ENCODE measurements around the gene LMOD1.

Gene LMOD1

DNA sequence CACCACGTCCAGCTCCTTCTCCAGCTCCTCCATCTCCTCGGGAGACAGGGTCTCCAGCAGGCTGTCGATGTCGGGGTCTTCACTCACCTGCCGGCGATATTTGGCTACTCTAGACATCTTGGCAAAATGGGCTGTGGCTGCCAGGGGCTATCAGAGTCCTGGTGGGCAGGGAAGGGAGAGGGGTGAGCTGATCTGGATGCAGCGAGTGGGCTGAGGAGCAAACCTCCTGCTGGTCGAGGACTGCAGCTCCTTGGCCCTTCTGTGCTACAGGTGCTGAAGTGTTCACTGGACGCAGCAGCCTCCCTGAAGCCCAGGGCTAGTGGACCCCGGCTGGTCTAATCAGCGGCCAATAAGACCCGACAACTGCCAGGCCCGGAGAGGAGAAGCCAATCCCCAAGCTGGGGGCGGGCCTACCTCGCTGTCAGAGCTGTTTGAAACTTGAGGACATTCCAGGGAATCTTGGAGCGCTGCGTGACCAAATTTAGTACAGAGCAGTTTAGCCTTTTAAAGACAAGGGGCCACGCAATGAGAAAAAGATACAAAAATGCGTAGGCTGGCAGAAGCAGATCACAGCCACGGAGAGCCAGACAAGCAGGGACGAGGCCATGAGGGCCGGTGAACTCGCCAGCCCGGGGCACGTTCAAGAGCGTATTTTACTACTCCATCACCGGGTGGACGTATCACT, at the start of gene LMOD1:
LMOD1 (minus strand) TSS at position 325 of the 685 bp plus-strand sequence; CDS start at position 117, 208 bp downstream.
- H3K4me3 ChIP-seq (replicated peaks; ENCODE audit: low read depth, low read length): peak within 1 kb of the TSS; percentile 41
- TF ChIP-seq CTCF (IDR thresholded peaks at IDR 0.05; ENCODE audit: low read length, missing control alignments): no peak
- peak; percentile 88 for DNase-seq (ENCODE audit: low read depth)

DNA sequence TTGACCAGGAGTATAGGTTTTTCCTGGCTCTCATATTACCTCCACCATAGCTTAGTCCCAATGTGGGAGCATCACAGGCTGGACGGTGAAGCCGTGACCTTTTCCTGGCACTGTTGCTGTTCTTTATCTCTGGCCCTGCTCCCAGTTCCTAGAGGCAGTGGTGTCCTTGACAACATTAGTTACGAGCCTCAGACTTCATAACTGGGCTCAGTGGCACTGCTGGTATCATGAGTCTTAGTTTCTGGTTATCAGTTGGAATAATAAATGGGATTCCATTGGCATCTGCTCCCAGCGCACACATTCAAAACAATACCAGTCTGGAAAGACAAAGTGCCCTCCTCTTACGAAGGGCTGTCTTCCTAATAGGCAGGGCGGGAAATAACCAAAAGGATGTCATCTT, 44.1 kb upstream of the LMOD1 start:
- no peak for TF ChIP-seq CTCF (IDR thresholded peaks at IDR 0.05; ENCODE audit: low read length, missing control alignments)
- no peak overlapping the region for H3K4me3 ChIP-seq (replicated peaks; ENCODE audit: low read depth, low read length)
- DNase-seq (ENCODE audit: low read depth): no peak

- no peak for DNase-seq (ENCODE audit: low read depth)
- TF ChIP-seq CTCF (IDR thresholded peaks at IDR 0.05; ENCODE audit: low read length, missing control alignments): no peak
- no peak overlapping the region for H3K4me3 ChIP-seq (replicated peaks; ENCODE audit: low read depth, low read length)
Measured at GRCh38 chr1:201989354-201990128, 43.2 kb upstream of the LMOD1 start.

DNA sequence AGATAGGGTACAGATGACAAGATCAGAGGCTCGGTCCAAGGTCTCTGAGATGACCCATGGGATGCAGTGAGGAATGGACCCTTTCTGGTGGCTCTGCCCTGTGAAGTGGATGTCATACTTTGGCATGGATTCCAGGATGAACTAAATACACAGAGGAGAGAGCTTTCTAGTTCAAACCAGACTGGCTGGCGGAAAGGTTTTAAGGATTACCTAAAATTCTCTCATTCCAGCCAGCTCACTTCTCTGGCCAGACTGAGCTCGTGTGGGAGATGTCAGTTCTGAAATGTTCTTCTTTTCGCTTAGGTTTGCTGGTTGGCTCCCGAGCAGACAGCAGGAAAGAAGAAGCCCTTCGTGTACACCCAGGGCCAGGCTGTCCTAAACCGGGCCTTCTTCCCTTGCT, 42.3 kb upstream of the LMOD1 start:
- no peak overlapping the region for H3K4me3 ChIP-seq (replicated peaks; ENCODE audit: low read depth, low read length)
- DNase-seq (ENCODE audit: low read depth): no peak

GRCh38 chr1:201985355-201985754, 39.0 kb upstream of the LMOD1 start:
- DNase-seq (ENCODE audit: low read depth): no peak
- no peak overlapping the region for H3K4me3 ChIP-seq (replicated peaks; ENCODE audit: low read depth, low read length)
- no peak for TF ChIP-seq CTCF (IDR thresholded peaks at IDR 0.05; ENCODE audit: low read length, missing control alignments)

More for the DNA sequence above, 42.3 kb upstream of the LMOD1 start:
- TF ChIP-seq CTCF (IDR thresholded peaks at IDR 0.05; ENCODE audit: low read length, missing control alignments): no peak

- DNase-seq (ENCODE audit: low read depth): no peak
- no peak for TF ChIP-seq CTCF (IDR thresholded peaks at IDR 0.05; ENCODE audit: low read length, missing control alignments)
- no peak overlapping the region for H3K4me3 ChIP-seq (replicated peaks; ENCODE audit: low read depth, low read length)
Measured at GRCh38 chr1:201984446-201984845, 38.1 kb upstream of the LMOD1 start.
